Skin of body (tissue), 2 donors: ENCODE results near the gene DRAP1. TPM values are rescaled to one million over a fixed set of nuclear protein-coding genes. Genes with fewer than 3 reads are reported as not detected.
"Not testable (repeated sequence)": the region's sequence is repeated elsewhere in the genome, so short reads cannot be mapped to it uniquely, and the experiment has no call there.

Experiments used
- DNase-seq: peaks from one replicate; lab custom pipeline; 2025; lab: John Stamatoyannopoulos, UW
- total RNA-seq: library from RNA; depleted of rRNA; stranded (reverse); fragments of >200 nt; gene quantifications from one replicate; pipeline ENCODE4 v1.2.3, GENCODE V29; 2014

The DRAP1 gene
- total RNA-seq, 1 donor from 2014 or later: 55.1 TPM

- no peak for DNase-seq
These were observed 32.2 kb upstream of the DRAP1 start for GRCh38 chr11:65886826-65887722.

GRCh38 chr11:65887723-65888162 lies 31.5 kb upstream of the DRAP1 start:
- DNase-seq: no peak

DNA sequence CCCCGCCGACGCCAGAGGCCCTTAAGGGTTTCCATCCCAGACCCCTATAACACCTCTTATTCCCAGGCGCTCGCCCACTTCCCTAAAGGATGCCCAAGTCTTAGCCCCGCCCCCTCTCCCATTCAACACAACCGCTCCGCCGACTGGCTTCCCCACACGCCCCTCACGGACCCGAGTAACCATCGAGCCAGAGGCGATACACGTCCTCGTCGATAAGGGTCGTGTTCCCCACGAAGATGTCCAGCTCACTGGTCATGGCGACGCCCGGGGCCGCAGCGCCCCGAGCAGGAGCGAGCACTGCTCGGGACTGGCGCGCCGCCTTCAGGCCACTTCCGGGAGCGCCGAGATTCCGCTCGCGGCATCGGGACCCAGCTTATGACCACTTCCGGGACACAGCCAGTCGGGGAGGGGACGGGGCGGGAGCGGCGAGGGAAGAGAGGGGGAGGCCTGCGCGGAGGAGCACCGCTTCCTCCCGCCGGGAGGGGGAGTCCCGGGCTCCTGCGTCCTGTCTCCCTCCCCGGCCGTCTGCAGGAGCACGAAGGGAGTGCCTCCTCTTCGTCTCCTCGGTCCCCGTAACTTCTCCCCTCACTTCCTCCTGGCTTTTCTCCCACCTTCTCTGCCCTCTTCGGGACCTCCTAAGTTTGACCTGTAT lies 30.9 kb upstream of the DRAP1 start, which contains the start of gene FIBP:
Gene FIBP, minus strand, starts transcription at position 309 of the 652 bp plus-strand sequence. Its CDS starts 53 bp downstream, at position 256.
- peak; percentile 98 for DNase-seq

DNA sequence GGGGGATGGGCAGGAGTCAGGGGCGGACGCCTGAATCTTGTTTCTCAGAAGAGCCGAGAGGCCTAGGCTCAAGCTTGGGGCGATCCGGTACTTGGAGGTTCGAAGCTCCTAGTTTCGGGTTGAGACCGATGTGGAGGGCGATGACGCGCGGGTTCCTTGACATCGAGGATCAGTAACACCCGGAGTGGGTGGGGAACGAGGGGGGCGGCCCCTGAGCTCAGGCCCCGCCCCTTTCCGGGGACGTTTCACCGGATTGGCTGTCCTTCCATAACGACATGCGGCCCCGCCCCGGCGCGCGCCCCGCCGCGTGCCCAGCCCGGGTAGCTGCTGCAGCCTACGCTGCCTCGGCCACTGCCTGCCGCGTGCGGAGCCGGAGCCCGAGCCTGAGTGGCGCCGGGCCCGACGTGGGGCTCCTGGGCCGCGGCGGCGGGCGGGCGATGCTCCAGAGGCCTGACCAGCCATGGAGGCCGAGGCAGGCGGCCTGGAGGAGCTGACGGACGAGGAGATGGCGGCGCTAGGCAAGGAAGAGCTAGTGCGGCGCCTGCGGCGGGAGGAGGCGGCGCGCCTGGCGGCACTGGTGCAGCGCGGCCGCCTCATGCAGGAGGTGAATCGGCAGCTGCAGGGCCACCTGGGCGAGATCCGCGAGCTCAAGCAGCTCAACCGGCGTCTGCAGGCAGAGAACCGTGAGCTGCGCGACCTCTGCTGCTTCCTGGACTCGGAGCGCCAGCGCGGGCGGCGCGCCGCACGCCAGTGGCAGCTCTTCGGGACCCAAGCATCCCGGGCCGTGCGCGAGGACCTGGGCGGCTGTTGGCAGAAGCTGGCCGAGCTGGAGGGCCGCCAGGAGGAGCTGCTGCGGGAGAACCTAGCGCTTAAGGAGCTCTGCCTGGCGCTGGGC lies 28.7 kb upstream of the DRAP1 start, which contains the start of gene CCDC85B:
Gene CCDC85B, plus strand, starts transcription at position 350 of the 895 bp plus-strand sequence. Its CDS starts 111 bp downstream, at position 461.
- DNase-seq: peak; percentile 94

DNA sequence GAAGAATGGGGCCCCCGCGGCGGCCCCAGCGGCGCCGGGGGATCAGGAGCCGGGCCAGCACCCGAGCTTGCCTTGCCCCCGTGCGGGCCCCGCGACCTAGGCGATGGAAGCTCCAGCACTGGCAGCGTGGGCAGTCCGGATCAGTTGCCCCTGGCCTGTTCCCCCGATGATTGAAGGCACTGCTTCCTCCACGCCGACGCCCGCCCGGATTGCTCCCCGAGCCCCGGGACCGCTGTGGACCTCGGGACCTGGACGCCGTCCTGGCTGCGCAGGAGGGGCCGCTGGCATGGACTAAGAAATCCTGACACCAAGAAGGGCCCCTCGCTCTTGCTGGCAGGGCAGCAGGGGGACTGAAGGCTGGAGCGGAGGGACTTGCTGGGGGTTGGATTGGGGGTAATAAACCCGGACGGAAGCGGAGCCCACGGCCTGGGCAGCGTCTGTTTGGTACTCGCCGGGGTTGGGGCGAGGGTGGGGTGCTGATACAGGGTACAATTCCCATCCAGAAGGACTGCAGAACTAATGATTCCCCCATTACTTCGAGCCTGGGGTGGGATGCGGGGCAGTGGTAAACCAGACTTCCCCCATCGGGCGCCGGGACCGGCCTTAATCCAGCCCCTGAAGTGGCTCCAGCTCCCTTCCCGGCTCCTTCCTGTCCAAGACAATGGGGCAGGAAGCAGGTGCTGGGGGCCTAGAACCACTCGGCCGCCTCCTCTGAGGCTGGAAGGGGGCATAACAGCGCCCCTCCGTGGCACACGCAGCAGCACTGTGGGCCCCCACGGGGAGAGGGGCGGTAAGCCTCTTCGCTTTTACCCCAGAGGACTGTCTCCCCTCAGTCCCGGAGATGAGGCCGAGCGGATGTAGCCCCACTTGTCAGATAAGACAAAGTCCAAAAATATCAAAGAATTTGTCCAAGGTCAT lies 27.7 kb upstream of the DRAP1 start:
- DNase-seq: no peak

DNA sequence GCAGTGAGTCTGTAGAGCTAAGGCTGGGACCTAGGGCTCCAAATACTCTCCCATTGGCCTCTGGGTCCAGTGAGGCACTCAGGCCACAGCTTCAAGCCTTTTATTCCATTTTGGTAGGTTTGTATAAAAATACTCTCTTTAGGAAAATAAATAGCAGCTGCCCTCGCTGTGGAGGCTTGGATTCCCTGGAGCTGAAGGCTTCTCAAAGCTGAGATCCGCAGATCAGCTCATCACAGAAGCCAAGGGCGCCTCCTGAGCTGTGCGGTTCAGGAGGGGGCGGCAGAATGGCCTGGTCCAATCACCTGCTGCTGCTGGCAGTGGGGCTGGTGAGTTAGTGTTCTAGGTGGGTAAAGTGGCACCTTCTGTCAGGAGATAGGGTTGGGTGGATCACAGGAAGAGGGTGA lies 27.1 kb upstream of the DRAP1 start:
- DNase-seq: not testable (repeated sequence)

- no peak for DNase-seq
These were observed 26.4 kb upstream of the DRAP1 start for GRCh38 chr11:65892661-65893317.

- DNase-seq: no peak
These were observed 25.1 kb upstream of the DRAP1 start for GRCh38 chr11:65894034-65894591.

DNA sequence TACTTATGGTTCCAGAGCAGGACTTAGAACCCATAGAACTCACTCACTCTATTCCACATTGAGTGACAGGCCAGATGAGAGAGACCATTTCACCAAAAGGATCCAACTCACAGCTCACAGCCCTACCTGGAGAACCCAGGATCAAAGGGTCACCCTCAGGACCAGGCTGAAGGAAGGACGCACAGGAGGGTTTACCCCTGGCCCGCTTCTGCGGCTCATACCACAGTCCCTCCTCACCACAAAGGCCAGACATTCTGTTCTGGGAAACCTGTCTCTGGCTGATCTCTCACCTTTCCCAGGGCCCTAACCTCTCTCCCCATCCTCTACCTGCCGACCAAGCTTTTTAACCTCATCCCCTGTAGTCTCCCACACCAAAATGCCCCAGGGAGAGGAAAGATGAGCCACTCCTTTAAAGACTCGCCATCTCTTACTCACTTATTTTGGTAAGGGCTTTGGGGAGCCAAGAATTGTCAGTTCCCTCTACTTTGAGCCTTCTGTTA lies 23.7 kb upstream of the DRAP1 start:
- no peak for DNase-seq

- no peak for DNase-seq
These were observed 22.9 kb upstream of the DRAP1 start for GRCh38 chr11:65896034-65896999.

- no peak for DNase-seq
These were observed 22.2 kb upstream of the DRAP1 start for GRCh38 chr11:65897020-65897471.

- DNase-seq: no peak
These were observed 20.4 kb upstream of the DRAP1 start for GRCh38 chr11:65898656-65899355.

DNA sequence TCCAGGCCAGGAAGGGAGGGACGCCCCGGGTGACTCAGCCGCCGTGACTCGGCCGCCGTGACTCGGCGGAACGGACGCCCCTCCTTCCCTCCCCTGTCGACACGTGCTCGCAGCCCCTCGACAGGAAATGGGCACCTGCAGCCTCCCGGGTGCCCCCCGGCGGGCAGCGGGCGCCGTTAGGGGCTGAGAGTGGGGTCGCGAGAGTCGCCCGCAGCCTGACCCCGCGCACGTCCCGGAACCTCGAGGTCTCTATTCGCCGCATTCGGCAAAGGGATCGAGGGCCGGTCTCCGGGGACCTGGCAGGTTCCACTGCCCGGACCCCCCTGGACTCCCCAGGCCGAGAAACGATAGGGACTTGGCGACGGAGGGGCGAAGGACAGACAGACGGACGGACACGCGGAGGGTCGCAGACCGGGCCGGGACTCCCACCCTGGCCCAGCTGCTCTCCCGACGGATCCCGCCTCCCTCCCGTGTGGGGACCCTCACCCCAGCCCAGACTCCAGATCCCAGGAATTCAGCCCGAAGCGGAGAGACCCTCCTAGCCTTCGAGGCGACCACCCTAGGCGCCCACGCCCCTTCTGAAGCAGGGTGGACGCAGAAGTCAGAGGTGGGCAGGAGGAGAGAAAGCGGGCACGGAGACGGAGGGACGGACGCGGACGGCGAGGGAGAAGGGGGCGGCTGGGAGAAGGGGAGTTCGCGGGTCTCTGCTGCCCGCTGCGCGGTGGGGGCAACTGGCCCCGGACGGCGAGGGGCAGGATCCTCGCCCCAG lies 19.7 kb upstream of the DRAP1 start:
- DNase-seq: no peak

- no peak for DNase-seq
These were observed 18.9 kb upstream of the DRAP1 start, which contains the start of gene FOSL1 for GRCh38 chr11:65900125-65900898. FOSL1 (minus strand) TSS chr11:65900388; CDS start chr11:65900339, 49 bp downstream.

DNA sequence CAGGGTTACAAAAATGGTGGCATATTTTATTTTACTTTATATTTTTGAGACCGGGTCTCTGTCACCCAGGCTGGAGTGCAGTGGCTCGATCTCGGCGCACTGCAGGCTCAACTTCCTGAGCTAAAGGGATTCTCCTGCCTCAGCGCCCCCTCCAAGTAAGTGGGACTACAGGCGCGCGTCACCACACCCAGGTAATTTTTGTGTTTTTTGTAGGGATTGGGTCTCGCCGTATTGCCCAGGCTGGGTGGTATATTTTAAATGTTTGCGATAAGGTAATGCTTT lies 18.4 kb upstream of the DRAP1 start:
- DNase-seq: no peak

DNA sequence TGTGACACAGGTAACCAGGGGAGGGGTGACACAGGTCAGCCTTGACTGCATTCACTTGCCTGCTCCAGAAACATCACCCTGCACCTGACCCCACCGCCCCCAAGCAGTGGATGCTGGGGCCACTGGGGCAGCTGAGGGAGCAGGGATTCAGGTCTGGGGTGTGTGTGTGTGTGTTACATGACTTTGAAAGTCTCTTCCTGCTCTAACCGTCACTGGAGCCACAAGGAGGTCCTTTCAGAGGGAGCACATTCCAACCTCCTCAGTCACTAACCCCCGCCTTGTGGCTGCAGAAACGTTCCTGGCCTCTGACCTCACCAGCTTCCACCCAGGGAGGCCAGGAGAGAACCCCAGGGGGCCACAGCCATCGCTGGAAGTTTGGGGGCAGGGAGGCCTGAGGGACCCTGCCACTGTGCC lies 16.2 kb upstream of the DRAP1 start:
- no peak for DNase-seq
